ENCODE results near the gene RABEP1. TPM values are rescaled to one million over a fixed set of nuclear protein-coding genes. Genes with fewer than 3 reads are reported as not detected.

The RABEP1 gene
- total and polyA plus RNA-seq, 2 experiments from 2014 or later = 37.0 to 88.1 TPM

DNA sequence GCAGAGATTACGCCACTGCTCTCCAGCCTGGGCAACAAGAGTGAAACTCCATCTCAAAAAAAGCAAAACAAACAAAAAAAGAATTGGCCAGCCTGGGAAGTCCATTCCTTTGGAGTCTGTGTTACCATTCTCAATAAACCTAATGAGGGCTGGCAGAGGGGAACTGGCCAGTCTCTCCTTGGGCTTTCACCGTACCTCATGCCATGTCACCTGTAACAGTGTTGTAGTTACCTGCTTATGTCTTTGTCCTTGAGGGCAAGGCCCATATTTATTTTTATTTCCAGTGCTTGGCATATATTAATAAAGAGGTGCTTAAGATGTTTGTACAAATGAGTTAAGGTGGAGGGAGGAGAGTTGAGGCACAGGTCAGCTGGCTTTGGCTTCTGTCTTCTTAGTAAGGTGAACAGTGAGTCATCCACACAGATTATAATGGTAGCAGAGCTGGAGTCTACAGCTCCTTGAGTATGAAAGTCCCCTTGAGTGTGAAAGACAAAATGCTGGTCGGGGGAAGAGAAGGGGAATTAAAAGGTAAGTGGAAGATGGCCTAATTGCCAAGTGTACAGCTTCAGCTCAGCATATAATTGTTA, 148.4 kb downstream of the RABEP1 start:
- TF ChIP-seq, protein P1, sequence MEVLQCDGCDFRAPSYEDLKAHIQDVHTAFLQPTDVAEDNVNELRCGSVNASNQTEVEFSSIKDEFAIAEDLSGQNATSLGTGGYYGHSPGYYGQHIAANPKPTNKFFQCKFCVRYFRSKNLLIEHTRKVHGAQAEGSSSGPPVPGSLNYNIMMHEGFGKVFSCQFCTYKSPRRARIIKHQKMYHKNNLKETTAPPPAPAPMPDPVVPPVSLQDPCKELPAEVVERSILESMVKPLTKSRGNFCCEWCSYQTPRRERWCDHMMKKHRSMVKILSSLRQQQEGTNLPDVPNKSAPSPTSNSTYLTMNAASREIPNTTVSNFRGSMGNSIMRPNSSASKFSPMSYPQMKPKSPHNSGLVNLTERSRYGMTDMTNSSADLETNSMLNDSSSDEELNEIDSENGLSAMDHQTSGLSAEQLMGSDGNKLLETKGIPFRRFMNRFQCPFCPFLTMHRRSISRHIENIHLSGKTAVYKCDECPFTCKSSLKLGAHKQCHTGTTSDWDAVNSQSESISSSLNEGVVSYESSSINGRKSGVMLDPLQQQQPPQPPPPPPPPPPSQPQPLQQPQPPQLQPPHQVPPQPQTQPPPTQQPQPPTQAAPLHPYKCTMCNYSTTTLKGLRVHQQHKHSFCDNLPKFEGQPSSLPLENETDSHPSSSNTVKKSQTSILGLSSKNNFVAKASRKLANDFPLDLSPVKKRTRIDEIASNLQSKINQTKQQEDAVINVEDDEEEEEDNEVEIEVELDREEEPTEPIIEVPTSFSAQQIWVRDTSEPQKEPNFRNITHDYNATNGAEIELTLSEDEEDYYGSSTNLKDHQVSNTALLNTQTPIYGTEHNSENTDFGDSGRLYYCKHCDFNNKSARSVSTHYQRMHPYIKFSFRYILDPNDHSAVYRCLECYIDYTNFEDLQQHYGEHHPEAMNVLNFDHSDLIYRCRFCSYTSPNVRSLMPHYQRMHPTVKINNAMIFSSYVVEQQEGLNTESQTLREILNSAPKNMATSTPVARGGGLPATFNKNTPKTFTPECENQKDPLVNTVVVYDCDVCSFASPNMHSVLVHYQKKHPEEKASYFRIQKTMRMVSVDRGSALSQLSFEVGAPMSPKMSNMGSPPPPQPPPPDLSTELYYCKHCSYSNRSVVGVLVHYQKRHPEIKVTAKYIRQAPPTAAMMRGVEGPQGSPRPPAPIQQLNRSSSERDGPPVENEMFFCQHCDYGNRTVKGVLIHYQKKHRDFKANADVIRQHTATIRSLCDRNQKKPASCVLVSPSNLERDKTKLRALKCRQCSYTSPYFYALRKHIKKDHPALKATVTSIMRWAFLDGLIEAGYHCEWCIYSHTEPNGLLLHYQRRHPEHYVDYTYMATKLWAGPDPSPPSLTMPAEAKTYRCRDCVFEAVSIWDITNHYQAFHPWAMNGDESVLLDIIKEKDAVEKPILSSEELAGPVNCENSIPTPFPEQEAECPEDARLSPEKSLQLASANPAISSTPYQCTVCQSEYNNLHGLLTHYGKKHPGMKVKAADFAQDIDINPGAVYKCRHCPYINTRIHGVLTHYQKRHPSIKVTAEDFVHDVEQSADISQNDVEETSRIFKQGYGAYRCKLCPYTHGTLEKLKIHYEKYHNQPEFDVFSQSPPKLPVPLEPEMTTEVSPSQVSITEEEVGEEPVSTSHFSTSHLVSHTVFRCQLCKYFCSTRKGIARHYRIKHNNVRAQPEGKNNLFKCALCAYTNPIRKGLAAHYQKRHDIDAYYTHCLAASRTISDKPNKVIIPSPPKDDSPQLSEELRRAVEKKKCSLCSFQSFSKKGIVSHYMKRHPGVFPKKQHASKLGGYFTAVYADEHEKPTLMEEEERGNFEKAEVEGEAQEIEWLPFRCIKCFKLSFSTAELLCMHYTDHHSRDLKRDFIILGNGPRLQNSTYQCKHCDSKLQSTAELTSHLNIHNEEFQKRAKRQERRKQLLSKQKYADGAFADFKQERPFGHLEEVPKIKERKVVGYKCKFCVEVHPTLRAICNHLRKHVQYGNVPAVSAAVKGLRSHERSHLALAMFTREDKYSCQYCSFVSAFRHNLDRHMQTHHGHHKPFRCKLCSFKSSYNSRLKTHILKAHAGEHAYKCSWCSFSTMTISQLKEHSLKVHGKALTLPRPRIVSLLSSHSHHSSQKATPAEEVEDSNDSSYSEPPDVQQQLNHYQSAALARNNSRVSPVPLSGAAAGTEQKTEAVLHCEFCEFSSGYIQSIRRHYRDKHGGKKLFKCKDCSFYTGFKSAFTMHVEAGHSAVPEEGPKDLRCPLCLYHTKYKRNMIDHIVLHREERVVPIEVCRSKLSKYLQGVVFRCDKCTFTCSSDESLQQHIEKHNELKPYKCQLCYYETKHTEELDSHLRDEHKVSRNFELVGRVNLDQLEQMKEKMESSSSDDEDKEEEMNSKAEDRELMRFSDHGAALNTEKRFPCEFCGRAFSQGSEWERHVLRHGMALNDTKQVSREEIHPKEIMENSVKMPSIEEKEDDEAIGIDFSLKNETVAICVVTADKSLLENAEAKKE (CRISPR knock-in tag; IDR thresholded peaks at IDR 0.05) = no peak
- no peak for TF ChIP-seq NANOG (IDR thresholded peaks at IDR 0.05; ENCODE audit: borderline replicate concordance)
- TF ChIP-seq, protein P2, sequence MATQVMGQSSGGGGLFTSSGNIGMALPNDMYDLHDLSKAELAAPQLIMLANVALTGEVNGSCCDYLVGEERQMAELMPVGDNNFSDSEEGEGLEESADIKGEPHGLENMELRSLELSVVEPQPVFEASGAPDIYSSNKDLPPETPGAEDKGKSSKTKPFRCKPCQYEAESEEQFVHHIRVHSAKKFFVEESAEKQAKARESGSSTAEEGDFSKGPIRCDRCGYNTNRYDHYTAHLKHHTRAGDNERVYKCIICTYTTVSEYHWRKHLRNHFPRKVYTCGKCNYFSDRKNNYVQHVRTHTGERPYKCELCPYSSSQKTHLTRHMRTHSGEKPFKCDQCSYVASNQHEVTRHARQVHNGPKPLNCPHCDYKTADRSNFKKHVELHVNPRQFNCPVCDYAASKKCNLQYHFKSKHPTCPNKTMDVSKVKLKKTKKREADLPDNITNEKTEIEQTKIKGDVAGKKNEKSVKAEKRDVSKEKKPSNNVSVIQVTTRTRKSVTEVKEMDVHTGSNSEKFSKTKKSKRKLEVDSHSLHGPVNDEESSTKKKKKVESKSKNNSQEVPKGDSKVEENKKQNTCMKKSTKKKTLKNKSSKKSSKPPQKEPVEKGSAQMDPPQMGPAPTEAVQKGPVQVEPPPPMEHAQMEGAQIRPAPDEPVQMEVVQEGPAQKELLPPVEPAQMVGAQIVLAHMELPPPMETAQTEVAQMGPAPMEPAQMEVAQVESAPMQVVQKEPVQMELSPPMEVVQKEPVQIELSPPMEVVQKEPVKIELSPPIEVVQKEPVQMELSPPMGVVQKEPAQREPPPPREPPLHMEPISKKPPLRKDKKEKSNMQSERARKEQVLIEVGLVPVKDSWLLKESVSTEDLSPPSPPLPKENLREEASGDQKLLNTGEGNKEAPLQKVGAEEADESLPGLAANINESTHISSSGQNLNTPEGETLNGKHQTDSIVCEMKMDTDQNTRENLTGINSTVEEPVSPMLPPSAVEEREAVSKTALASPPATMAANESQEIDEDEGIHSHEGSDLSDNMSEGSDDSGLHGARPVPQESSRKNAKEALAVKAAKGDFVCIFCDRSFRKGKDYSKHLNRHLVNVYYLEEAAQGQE (IDR thresholded peaks at IDR 0.05; ENCODE audit: unreplicated experiment) = no peak
- TF ChIP-seq ZNF331 (CRISPR knock-in tag; IDR thresholded peaks at IDR 0.05; ENCODE audit: low read depth) = no peak
- TF ChIP-seq JUNB (IDR thresholded peaks at IDR 0.05; ENCODE audit: unreplicated experiment) = no peak
- TF ChIP-seq ZNF114 (CRISPR knock-in tag; IDR thresholded peaks at IDR 0.05) = no peak
- no peak for TF ChIP-seq STAT1 (IDR thresholded peaks at IDR 0.05; ENCODE audit: unreplicated experiment)
- TF ChIP-seq CREB1 (CRISPR knock-in tag; IDR thresholded peaks at IDR 0.05; ENCODE audit: low read depth) = no peak
- TF ChIP-seq, protein P3, sequence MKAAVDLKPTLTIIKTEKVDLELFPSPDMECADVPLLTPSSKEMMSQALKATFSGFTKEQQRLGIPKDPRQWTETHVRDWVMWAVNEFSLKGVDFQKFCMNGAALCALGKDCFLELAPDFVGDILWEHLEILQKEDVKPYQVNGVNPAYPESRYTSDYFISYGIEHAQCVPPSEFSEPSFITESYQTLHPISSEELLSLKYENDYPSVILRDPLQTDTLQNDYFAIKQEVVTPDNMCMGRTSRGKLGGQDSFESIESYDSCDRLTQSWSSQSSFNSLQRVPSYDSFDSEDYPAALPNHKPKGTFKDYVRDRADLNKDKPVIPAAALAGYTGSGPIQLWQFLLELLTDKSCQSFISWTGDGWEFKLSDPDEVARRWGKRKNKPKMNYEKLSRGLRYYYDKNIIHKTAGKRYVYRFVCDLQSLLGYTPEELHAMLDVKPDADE (IDR thresholded peaks at IDR 0.05) = no peak
- TF ChIP-seq, protein P4, sequence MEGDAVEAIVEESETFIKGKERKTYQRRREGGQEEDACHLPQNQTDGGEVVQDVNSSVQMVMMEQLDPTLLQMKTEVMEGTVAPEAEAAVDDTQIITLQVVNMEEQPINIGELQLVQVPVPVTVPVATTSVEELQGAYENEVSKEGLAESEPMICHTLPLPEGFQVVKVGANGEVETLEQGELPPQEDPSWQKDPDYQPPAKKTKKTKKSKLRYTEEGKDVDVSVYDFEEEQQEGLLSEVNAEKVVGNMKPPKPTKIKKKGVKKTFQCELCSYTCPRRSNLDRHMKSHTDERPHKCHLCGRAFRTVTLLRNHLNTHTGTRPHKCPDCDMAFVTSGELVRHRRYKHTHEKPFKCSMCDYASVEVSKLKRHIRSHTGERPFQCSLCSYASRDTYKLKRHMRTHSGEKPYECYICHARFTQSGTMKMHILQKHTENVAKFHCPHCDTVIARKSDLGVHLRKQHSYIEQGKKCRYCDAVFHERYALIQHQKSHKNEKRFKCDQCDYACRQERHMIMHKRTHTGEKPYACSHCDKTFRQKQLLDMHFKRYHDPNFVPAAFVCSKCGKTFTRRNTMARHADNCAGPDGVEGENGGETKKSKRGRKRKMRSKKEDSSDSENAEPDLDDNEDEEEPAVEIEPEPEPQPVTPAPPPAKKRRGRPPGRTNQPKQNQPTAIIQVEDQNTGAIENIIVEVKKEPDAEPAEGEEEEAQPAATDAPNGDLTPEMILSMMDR (conservative IDR thresholded peaks at IDR 0.05; ENCODE audit: low read depth in 2 of 2) = no peak
- TF ChIP-seq EZH2phosphoT487 (IDR thresholded peaks at IDR 0.05; ENCODE audit: unreplicated experiment) = no peak
- no peak for TF ChIP-seq POLR2AphosphoS5 (IDR thresholded peaks at IDR 0.05; ENCODE audit: low read depth)
- TF ChIP-seq EZH2 (IDR thresholded peaks at IDR 0.05; ENCODE audit: low read depth, unreplicated experiment) = no peak
- Histone ChIP-seq H4K20me1 (replicated peaks; ENCODE audit: insufficient read depth) (peaks cover 38% of the 10 kb centered on the region; the same call in 1 of the 2 replicates), H3K79me2 (replicated peaks; ENCODE audit: insufficient read depth) (peaks cover 6% of the 10 kb centered on the region), H3F3A (replicated peaks; ENCODE audit: low read depth) (peaks cover 51% of the 10 kb centered on the region), H3K4me2 (no peak overlapping the region), H3K9me2 (ENCODE audit: insufficient read depth) (no peaks in the 10 kb centered on the region), H3K27me3 (ENCODE audit: insufficient read depth) (no peaks in the 10 kb centered on the region), H2AFZ (no peak overlapping the region), H3K4me3 (no peak overlapping the region), H3K27ac (ENCODE audit: low read depth) (no peak overlapping the region; the same call in 1 of the 2 replicates), H3K36me3 (ENCODE audit: insufficient read depth) (peaks cover 75% of the 10 kb centered on the region), H3K4me1 (ENCODE audit: insufficient read depth) (no peaks in the 10 kb centered on the region)
- no peak overlapping the region for H3K27ac Mint-ChIP-seq
- peaks cover 95% of the 10 kb centered on the region for H3K36me3 Mint-ChIP-seq (ENCODE audit: low read depth)
- no peak for ATAC-seq
- no peak overlapping the region; the same call in 2 of the 3 replicates for H3K4me3 Mint-ChIP-seq
- no peaks in the 10 kb centered on the region for H3K9me3 Mint-ChIP-seq
- no peaks in the 10 kb centered on the region for H3K4me1 Mint-ChIP-seq
- no peak for DNase-seq (ENCODE audit: low spot score)
- H3K27me3 Mint-ChIP-seq (ENCODE audit: insufficient read depth, low read depth, poor library complexity) = peaks cover 9% of the 10 kb centered on the region

All from GM23338 (cell line).